ENCODE measurements around the gene PHKA1.
"Not testable (repeated sequence)": the region's sequence is repeated elsewhere in the genome, so short reads cannot be mapped to it uniquely, and the experiment has no call there.

The PHKA1 gene

DNA sequence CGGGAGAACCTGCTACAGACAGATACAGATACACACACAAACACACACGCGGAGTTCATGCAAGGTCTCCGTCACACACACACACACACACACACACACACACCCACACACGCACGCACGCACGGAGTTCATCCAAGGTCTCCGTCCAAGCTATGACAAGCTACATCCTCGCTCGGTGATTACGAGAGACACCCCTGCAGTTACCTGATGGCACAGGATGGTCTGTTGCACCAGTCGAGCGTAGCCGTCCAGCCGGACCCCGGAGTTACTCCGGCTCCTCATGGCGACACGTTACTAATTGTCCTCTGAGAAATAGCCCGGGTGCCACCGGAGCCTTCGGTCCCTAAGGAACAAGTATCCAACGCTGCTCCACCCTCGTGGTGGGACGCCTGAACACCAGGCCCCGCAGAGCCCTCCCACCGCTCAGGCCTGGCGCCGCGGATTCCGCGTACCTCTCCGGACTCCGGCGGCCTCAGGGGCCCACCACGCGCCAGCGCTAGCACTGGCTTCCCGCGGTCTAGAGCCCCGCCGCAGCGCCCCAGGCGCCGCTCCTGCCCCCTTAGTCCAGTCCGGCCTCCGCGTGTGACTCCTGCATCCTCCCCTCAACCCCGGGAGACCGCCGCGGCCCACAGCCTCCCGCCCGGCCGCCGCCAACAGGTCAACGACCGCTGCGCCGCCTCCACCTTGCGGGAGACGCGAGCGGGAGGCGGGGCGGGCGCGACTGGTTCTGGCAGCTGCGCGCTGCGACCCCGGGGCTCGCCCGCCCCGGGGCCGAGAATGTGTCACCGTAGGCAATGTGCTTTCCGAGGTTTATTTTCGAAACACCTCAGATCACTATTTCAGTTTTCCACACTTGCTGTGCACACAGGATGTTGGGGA is at the start of gene PHKA1:
TSS of gene PHKA1 (minus strand) at position 708 of the 879 bp plus-strand sequence. CDS start at position 282, 426 bp downstream.
- H3K4me3 ChIP-seq (ENCODE audit: low read length), result peak within 1 kb of the TSS; percentile 54
- DNase-seq (ENCODE audit: low read depth), result peak; percentile 27

- H3K4me3 ChIP-seq (ENCODE audit: low read length); DNase-seq (ENCODE audit: low read depth): not testable (repeated sequence)
Observed at GRCh38 chrX:72760454-72760853, 46.3 kb upstream of the PHKA1 start.

DNA sequence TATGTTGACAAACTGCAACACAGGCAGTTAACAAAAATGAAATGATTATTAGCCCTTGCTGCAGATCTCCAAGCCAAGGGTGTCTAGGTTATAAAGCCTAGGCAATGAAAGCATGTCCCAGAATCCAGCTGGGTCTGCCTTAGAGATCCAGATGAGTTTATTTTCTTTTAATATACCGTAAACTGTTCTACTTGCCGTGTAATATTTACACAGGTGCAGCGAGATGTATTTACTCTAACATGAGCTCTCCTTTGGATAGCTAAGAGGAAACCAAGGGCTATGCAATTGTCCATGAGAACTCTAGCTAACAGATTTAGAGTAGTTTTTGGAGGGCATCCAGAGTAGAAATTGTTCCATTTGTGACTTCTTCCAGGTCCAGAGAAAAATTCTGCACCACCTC is 34.4 kb upstream of the PHKA1 start:
- not testable (repeated sequence) for H3K4me3 ChIP-seq (ENCODE audit: low read length); DNase-seq (ENCODE audit: low read depth)

DNA sequence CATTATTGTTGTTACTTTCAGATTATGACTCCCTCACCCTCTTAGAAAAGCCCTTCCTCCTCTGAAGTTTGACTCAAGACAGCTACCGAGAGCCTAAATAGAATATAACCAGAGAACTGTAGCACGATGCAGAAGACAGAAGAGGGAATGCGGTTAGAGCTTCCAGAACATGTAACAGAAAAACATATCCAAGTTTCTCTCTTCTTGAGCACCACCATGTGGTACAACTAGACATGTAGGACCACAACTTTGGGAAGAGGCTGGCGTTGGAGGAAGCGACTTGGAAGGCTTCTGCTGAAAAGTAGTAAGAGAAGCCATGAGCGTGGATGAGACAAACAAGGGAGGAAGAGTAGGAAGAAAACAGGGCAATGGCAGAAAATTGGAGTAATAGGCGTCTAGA is 31.4 kb upstream of the PHKA1 start:
- not testable (repeated sequence) for DNase-seq (ENCODE audit: low read depth); H3K4me3 ChIP-seq (ENCODE audit: low read length)

DNA sequence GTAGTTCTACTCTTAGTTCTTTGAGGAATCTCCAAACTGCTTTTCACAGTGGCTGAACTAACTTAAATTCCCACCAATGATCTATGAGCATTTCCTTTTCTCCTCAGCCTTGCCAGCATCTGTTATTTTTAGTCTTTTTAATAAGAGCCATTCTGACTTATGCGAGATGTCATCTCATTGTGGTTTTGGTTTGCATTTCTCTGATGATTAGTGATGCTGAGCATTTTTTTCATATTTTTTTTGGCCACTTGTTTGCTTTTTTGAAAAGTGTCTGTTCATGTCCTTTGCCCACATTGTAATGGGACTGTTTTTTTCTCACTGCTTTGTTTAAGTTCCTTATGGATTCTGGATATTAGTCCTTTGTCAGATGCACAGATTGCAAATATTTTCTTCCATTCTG is 21.5 kb upstream of the PHKA1 start:
- DNase-seq (ENCODE audit: low read depth), result peak; percentile 8
- TF ChIP-seq CTCF (conservative IDR thresholded peaks at IDR 0.05; ENCODE audit: low read length), result no peak
- H3K4me3 ChIP-seq (ENCODE audit: low read length), result no peak overlapping the region

GRCh38 chrX:72733636-72734035 is 19.5 kb upstream of the PHKA1 start:
- not testable (repeated sequence) for H3K4me3 ChIP-seq (ENCODE audit: low read length); DNase-seq (ENCODE audit: low read depth)

DNA sequence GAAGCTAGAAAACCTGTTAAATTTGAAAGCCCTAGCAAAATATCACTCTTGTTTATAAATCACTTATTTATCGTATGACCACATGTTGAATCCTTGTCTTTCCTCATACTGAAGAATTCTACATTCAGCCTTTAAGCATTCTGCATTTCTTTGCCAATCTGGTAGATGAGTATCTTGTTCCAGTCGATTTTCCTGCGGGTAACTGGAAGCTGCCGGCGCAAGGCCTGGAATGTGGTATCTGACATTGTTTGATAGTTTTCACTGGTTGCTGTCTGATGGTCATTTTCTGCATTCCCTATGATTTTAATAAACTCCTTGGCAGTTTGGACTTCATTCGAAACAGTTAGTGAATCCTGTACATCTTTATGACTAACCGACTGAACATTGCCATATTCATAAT is 13.7 kb upstream of the PHKA1 start:
- no peak overlapping the region for H3K4me3 ChIP-seq (ENCODE audit: low read length)
- DNase-seq (ENCODE audit: low read depth), result no peak
- TF ChIP-seq CTCF (conservative IDR thresholded peaks at IDR 0.05; ENCODE audit: low read length), result no peak

- DNase-seq (ENCODE audit: low read depth), result no peak
- TF ChIP-seq CTCF (conservative IDR thresholded peaks at IDR 0.05; ENCODE audit: low read length), result no peak
- H3K4me3 ChIP-seq (ENCODE audit: low read length), result no peak overlapping the region
Observed at GRCh38 chrX:72716766-72717165, 2.7 kb upstream of the PHKA1 start.

DNA sequence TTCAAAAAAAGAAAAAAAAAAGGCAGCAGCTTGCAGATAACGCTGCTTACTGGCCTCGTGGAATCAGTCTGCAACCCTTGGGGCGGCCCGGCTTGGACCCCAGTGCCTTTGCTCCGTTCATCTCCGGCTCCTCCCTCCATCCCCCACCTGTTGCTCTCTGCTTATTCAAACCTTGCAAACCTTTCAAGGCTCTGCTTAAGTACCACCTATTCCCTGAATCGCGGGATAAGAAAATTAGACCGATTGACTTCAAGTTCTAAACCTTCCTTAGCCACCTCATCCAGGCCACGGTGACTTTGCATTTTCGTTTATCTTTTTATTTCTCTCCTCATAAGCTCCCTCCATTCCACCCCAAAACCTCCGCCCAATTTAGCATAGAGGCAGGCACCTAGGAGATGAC is 1.4 kb upstream of the PHKA1 start:
- H3K4me3 ChIP-seq (ENCODE audit: low read length), result no peak overlapping the region
- no peak for TF ChIP-seq CTCF (conservative IDR thresholded peaks at IDR 0.05; ENCODE audit: low read length)
- DNase-seq (ENCODE audit: low read depth), result no peak

- peak overlapping the region; percentile 54 for H3K4me3 ChIP-seq (ENCODE audit: low read length)
- DNase-seq (ENCODE audit: low read depth), result peak; percentile 64
- no peak for TF ChIP-seq CTCF (conservative IDR thresholded peaks at IDR 0.05; ENCODE audit: low read length)
Observed at GRCh38 chrX:72714478-72714916, 391 bp upstream of the PHKA1 start.

All from AG10803 (cell line).